Nephron progenitor cell (in vitro differentiated cells): ENCODE results near the gene CCDC150.
A peak's percentile ranks its signal among the peaks of the same experiment; 100 is the strongest.

Source experiments
- DNase-seq: peaks from one replicate; pipeline ENCODE4 v3.0.0; 2021
- H3K27ac Mint-ChIP-seq: 2 replicates; pipeline ENCODE4 v1.8.0; 2021; ENCODE audit warnings: mild to moderate bottlenecking, moderate library complexity, mixed read lengths
- H3K27me3 Mint-ChIP-seq: 2 replicates; pipeline ENCODE4 v1.8.0; 2021; ENCODE audit warnings: mild to moderate bottlenecking, low read depth, mixed read lengths; ENCODE audit not compliant: poor library complexity
- H3K36me3 Mint-ChIP-seq: 2 replicates; pipeline ENCODE4 v1.8.0; 2021; ENCODE audit warnings: low read depth, mixed read lengths
- H3K4me1 Mint-ChIP-seq: 2 replicates; pipeline ENCODE4 v1.8.0; 2021; ENCODE audit warnings: mixed read lengths
- H3K4me3 Mint-ChIP-seq: 2 replicates; pipeline ENCODE4 v1.8.0; 2021; ENCODE audit warnings: mild to moderate bottlenecking, moderate library complexity, mixed read lengths
- H3K9me3 Mint-ChIP-seq: 2 replicates; pipeline ENCODE4 v1.8.0; 2021; ENCODE audit warnings: mild to moderate bottlenecking, moderate library complexity, mixed read lengths
- TF ChIP-seq, protein P1 (sequence below): fragments of 200-600 bp; sonication (generic); IDR thresholded peaks from 2 replicates; pipeline ENCODE4 v1.5.0; 2021; ENCODE audit warnings: antibody characterized with exemption

The CCDC150 gene

DNA sequence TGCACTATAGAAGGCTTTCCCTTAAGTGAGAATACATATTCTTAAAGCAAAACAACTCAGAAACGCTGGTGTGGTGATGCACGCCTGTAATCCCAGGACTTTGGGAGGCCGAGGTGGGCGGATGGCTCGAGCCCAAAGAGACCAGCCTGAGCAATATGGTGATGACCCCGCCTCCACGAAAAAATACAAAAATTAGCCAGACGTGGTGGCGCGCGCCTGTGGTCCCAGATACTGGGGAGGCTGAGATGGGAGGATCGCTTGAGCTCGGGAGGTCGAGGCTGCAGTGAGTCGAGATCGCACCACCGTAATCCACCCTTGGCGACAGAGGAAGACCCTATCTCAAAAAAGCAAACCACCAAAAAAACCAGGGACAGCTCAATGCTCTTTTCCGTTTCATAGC, 750 bp upstream of the CCDC150 start:
- no peak for DNase-seq
- peaks cover 23% of the 10 kb centered on the region for H3K4me1 Mint-ChIP-seq
- TF ChIP-seq, protein P1, sequence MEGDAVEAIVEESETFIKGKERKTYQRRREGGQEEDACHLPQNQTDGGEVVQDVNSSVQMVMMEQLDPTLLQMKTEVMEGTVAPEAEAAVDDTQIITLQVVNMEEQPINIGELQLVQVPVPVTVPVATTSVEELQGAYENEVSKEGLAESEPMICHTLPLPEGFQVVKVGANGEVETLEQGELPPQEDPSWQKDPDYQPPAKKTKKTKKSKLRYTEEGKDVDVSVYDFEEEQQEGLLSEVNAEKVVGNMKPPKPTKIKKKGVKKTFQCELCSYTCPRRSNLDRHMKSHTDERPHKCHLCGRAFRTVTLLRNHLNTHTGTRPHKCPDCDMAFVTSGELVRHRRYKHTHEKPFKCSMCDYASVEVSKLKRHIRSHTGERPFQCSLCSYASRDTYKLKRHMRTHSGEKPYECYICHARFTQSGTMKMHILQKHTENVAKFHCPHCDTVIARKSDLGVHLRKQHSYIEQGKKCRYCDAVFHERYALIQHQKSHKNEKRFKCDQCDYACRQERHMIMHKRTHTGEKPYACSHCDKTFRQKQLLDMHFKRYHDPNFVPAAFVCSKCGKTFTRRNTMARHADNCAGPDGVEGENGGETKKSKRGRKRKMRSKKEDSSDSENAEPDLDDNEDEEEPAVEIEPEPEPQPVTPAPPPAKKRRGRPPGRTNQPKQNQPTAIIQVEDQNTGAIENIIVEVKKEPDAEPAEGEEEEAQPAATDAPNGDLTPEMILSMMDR, result no peak
- H3K27ac Mint-ChIP-seq, result no peak overlapping the region
- H3K9me3 Mint-ChIP-seq, result peaks cover 18% of the 10 kb centered on the region
- peaks cover 2% of the 10 kb centered on the region for H3K27me3 Mint-ChIP-seq
- H3K36me3 Mint-ChIP-seq, result peaks cover 22% of the 10 kb centered on the region
- peak overlapping the region; percentile 91 for H3K4me3 Mint-ChIP-seq

DNA sequence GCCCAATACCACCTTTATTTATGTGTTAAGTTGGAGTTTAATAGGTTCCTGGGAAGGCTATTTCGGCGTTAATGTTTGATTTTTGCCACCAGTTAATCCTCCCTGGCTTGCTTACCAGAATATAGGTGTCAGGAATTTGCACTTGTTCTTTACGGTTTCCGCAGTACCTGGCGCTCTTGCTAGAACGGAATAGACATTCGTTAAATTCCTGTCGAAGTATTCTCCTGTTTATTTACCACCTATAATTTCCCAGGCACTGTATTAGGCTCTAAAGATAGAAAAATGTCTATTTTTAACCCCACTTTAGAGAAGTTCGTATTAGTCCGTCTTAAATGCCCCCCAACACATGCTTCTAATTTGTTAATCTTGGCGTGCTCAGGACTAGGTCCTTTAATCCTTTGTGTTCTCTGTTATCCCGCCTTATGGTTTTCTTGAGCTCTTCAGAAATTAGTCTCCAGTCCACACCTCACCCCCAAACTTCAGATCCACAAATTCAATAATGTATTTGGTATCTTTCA, 575 bp downstream of the CCDC150 start:
- peak overlapping the region; percentile 91 for H3K4me3 Mint-ChIP-seq
- no peak for DNase-seq
- peaks cover 23% of the 10 kb centered on the region for H3K4me1 Mint-ChIP-seq
- TF ChIP-seq, protein P1, result no peak
- H3K27me3 Mint-ChIP-seq, result peaks cover 2% of the 10 kb centered on the region
- peaks cover 35% of the 10 kb centered on the region for H3K36me3 Mint-ChIP-seq
- H3K27ac Mint-ChIP-seq, result peak overlapping the region; percentile 96
- H3K9me3 Mint-ChIP-seq, result peaks cover 20% of the 10 kb centered on the region

DNA sequence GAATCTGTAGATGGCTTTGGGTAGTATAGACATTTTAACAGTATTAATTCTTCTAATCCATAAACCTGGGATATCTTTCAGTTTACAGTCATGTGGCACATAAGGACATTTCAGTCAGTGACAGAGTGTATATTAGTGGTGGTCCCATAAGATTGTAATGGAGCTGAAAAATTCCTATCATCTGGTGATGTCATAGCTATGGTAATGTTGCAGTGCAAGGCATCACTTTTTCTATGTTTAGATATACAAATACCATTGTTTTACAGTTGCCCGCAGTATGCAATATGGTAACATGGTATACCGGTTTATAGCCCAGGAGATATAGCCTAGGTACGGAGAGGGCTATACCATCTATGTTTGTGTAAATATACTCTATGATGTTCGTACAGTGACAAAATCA, 9.7 kb downstream of the CCDC150 start:
- H3K36me3 Mint-ChIP-seq, result peaks cover 91% of the 10 kb centered on the region
- H3K9me3 Mint-ChIP-seq, result peaks cover 76% of the 10 kb centered on the region
- no peak overlapping the region for H3K4me3 Mint-ChIP-seq
- no peaks in the 10 kb centered on the region for H3K27me3 Mint-ChIP-seq
- no peak for DNase-seq
- no peaks in the 10 kb centered on the region for H3K4me1 Mint-ChIP-seq
- H3K27ac Mint-ChIP-seq, result no peak overlapping the region
- TF ChIP-seq, protein P1, result no peak

DNA sequence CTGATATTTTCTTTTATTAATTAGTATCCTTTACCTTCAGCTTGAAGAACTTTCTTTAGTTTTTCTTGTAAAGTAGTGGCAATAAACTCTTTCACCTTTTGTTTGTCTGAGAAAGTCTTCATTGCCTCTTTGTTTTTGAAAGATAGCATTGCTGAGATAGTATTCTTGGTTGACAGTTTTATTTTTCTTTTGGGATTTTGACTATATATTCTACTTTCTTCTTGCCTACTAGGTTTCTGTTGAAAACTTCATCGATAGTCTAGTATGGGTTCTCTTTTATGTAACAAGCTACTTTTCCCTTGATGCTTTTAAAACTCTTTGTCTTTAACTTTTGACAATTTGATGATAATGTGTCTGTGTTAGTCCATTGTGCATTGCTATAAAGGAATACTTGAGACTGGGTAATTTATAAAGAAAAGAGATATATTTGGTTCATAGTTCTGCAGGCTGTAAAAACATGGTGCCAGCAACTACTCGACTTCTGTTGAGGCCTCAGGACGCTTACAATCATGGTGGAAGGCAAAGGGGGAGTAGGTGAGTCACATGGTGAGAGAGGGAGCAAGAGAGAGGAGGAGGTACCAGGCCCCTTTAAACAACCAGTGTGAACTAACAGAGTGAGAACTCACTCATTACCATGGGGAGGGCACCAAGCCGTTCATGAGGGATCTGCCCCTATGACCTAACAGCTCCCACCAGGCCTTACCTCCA, 12.0 kb downstream of the CCDC150 start:
- Mint-ChIP-seq H3K4me3 (no peak overlapping the region), H3K27ac (no peak overlapping the region), H3K9me3 (peaks cover 73% of the 10 kb centered on the region), H3K36me3 (peaks cover 81% of the 10 kb centered on the region), H3K4me1 (no peaks in the 10 kb centered on the region), H3K27me3 (no peaks in the 10 kb centered on the region)
- TF ChIP-seq, protein P1, result no peak
- DNase-seq, result no peak

DNA sequence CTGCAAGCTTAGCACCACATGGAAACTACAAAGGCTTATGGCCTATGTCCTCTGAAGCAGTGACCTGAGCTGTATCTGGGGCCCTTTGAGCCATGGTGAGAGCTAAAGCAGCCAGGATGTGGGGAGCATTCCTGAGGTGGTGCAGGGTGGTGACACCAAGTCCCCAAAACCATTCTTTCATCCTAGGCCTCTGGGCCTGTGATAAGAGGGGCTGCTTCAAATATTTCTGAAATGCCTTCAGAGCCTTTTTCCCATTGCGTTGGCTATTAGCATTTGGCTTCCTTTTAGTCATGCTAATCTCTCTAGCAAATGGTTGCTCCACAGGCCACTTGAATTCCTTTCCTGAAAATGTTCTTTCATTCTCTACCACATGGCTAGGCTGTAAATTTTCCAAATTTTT, 13.4 kb downstream of the CCDC150 start:
- Mint-ChIP-seq H3K9me3 (peaks cover 70% of the 10 kb centered on the region), H3K36me3 (peaks cover 89% of the 10 kb centered on the region), H3K27ac (no peak overlapping the region), H3K27me3 (no peaks in the 10 kb centered on the region), H3K4me3 (no peak overlapping the region), H3K4me1 (no peaks in the 10 kb centered on the region)
- DNase-seq, result no peak
- TF ChIP-seq, protein P1, result no peak

DNA sequence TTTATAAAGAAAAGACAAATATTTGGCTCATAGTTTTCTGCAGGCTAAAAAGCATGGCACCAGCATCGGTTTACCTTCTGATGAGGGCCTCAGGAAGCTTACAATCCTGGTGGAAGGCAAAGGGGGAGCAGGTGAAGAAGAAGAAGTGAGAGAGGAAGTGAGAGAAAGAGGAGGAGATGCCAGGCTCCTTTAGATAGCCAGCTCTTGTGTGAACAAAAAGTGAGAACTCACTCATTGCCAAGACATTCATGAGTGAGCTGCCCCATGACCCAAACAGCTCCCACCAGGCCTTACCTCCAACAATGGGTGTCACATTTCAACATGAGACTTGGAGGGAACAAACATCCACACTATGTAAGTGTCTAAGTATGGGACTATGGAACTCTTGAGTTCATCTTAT, 14.3 kb downstream of the CCDC150 start:
- TF ChIP-seq, protein P1, result no peak
- DNase-seq, result no peak
- no peaks in the 10 kb centered on the region for H3K27me3 Mint-ChIP-seq
- H3K27ac Mint-ChIP-seq, result no peak overlapping the region
- no peak overlapping the region for H3K4me3 Mint-ChIP-seq
- peaks cover 87% of the 10 kb centered on the region for H3K36me3 Mint-ChIP-seq
- peaks cover 60% of the 10 kb centered on the region for H3K9me3 Mint-ChIP-seq
- H3K4me1 Mint-ChIP-seq, result no peaks in the 10 kb centered on the region
